Tibial artery (tissue), 4 donors: ENCODE data around the gene FRMD4A.

Experiments
- DNase-seq, 2 donors: peaks; one replicate each; pipeline ENCODE4 v3.0.0-alpha.2; 2019
- H3K27ac ChIP-seq, 2 donors: fragments of 200-600 bp; sonication (generic) in 1 of 2; 1 replicate in 1 of 2; 2 replicates in 1 of 2; pipeline ENCODE4 v1.5.1; 2018 to 2019; ENCODE audit warnings: mild to moderate bottlenecking in 1 of 2
- H3K27me3 ChIP-seq, 2 donors: fragments of 200-600 bp; sonication (generic) in 1 of 2; one replicate each; pipeline versions ENCODE4 v1.5.1 to v1.6.0; 2016 to 2019
- H3K36me3 ChIP-seq, 3 donors: fragments of 200-600 bp; sonication (generic) in 2 of 3; one replicate each; pipeline ENCODE4 v1.5.1; 2016 to 2019; ENCODE audit warnings: mild to moderate bottlenecking in 2 of 3
- H3K4me1 ChIP-seq, 4 donors: fragments of 200-600 bp; sonication (generic) in 2 of 4; 1 replicate in 3 of 4; 2 replicates in 1 of 4; pipeline ENCODE4 v1.5.1; 2016 to 2019
- H3K4me3 ChIP-seq, 2 donors: fragments of 200-600 bp; sonication (generic) in 1 of 2; 1 replicate in 1 of 2; 2 replicates in 1 of 2; pipeline ENCODE4 v1.5.1; 2018 to 2019; ENCODE audit warnings: mild to moderate bottlenecking in 2 of 2
- H3K9me3 ChIP-seq, 3 donors: fragments of 200-600 bp; sonication (generic) in 1 of 3; one replicate each; pipeline ENCODE4 v1.5.1; 2016 to 2019
- intact Hi-C: fragments of 100-400 bp; cut with DNase I; formaldehyde crosslinking; loops from one replicate; pipeline ENCODE4 v1.15.0; 2023; ENCODE audit warnings: low total_unique reads
- TF ChIP-seq, protein P1 (sequence below), 2 experiments: fragments of 200-600 bp in 1 of 2; fragments of 450-650 bp in 1 of 2; IDR thresholded peaks; one replicate each; pipeline ENCODE4 v1.5.1; 2017 to 2019; ENCODE audit warnings: antibody characterized with exemption in 2 of 2, mild to moderate bottlenecking in 1 of 2, moderate library complexity in 1 of 2

FRMD4A gene

DNA sequence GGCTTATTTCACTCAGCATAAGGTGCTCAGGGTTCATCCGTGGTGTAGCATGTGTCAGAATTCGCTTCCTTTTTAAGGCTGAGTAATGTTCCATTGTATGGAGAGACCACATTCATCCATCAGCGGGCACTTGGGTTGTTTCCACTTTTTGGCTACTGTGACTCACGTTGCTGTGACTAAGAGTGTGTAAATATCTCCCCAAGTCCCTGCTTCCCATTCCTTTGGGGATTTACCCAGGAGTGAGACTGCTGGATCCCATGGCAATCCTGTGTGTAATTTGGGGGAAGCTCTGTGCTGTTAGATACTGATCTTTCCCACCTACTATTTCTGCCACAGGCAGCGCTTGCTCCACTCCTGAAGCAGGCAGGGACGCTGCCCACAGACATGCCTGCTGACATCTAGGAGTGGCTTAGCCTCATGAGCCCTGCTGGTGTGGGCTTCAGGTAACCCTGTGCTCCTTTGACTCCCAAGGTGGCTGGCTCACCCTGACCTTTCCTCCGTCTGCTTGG, 346.0 kb downstream of the FRMD4A start:
- peak overlapping the region; percentile 29 to 55 for H3K27ac ChIP-seq
- intact Hi-C loops = no loop called here

DNA sequence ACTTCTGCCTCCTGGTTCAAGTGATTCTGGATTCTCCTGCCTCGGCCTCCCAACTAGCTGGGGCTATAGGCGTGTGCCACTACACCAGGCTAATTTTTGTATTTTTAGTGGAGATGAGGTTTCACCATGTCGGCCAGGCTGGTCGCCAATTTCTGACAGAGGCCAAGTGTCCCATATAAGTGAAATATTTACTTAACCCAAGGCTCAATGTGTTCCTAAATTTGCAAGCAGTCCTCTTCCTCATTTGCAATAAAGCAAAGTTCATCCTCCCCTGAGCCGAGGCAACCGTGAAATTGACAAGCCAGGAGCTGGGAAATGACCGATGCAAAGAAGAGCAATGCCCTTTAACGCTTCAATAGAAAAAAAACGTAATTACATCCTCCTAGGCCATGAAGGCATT, 347.7 kb downstream of the FRMD4A start:
- intact Hi-C loops = no loop called here
- peaks cover 0 to 36% (median 10%) of the 10 kb centered on the region in 4 donors for H3K4me1 ChIP-seq
- no peak overlapping the region for H3K4me3 ChIP-seq
- no peaks in the 10 kb centered on the region for H3K9me3 ChIP-seq
- peak overlapping the region; percentile 21 to 43 for H3K27ac ChIP-seq
- TF ChIP-seq, protein P1, sequence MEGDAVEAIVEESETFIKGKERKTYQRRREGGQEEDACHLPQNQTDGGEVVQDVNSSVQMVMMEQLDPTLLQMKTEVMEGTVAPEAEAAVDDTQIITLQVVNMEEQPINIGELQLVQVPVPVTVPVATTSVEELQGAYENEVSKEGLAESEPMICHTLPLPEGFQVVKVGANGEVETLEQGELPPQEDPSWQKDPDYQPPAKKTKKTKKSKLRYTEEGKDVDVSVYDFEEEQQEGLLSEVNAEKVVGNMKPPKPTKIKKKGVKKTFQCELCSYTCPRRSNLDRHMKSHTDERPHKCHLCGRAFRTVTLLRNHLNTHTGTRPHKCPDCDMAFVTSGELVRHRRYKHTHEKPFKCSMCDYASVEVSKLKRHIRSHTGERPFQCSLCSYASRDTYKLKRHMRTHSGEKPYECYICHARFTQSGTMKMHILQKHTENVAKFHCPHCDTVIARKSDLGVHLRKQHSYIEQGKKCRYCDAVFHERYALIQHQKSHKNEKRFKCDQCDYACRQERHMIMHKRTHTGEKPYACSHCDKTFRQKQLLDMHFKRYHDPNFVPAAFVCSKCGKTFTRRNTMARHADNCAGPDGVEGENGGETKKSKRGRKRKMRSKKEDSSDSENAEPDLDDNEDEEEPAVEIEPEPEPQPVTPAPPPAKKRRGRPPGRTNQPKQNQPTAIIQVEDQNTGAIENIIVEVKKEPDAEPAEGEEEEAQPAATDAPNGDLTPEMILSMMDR (IDR thresholded peaks at IDR 0.05) = no peak
- no peaks in the 10 kb centered on the region for H3K36me3 ChIP-seq
- peak in 1 of 2 donors; percentile 29 for DNase-seq
- no peaks in the 10 kb centered on the region for H3K27me3 ChIP-seq

More for the DNA sequence above, 346.0 kb downstream of the FRMD4A start:
- TF ChIP-seq, protein P1 (IDR thresholded peaks at IDR 0.05) = no peak
- H3K4me3 ChIP-seq = no peak overlapping the region
- H3K9me3 ChIP-seq = no peaks in the 10 kb centered on the region
- no peaks in the 10 kb centered on the region for H3K36me3 ChIP-seq
- no peak for DNase-seq
- H3K4me1 ChIP-seq = peaks cover 0 to 25% (median 4%) of the 10 kb centered on the region in 4 donors
- no peaks in the 10 kb centered on the region for H3K27me3 ChIP-seq

DNA sequence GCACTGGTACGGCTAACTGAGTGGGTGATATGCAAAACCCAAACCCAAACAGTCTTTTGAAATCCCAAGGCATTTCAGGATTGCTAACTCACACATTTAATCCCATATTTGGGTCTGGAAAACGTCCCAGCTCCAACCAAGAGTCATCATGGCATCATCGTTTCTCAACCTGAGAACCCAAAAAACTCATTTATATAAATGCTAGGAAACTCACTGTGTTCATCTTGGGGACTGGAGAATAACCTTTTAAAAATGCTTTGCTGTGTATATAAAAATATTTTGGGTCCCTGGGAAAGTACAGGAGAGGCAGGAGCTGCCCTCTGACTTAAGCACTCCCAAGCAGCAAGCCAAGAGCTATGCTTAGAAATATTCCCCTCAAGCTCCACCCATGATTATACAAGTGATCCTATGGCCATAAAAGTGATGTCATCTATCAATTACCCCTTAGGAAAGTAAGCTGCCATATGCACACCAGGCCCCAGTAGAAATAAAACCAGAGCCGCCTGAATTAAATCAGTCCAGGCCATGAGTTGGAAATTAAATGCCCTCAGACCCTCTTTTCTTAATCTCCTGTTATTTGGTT, 352.1 kb downstream of the FRMD4A start:
- Histone ChIP-seq H3K27me3 (no peaks in the 10 kb centered on the region), H3K4me1 (peaks cover 0 to 51% (median 16%) of the 10 kb centered on the region in 4 donors), H3K36me3 (no peaks in the 10 kb centered on the region), H3K9me3 (no peaks in the 10 kb centered on the region), H3K4me3 (no peak overlapping the region), H3K27ac (peak overlapping the region; percentile 80 to 87)
- DNase-seq = no peak
- intact Hi-C loops = no loop called here
- TF ChIP-seq, protein P1 (IDR thresholded peaks at IDR 0.05) = no peak

DNA sequence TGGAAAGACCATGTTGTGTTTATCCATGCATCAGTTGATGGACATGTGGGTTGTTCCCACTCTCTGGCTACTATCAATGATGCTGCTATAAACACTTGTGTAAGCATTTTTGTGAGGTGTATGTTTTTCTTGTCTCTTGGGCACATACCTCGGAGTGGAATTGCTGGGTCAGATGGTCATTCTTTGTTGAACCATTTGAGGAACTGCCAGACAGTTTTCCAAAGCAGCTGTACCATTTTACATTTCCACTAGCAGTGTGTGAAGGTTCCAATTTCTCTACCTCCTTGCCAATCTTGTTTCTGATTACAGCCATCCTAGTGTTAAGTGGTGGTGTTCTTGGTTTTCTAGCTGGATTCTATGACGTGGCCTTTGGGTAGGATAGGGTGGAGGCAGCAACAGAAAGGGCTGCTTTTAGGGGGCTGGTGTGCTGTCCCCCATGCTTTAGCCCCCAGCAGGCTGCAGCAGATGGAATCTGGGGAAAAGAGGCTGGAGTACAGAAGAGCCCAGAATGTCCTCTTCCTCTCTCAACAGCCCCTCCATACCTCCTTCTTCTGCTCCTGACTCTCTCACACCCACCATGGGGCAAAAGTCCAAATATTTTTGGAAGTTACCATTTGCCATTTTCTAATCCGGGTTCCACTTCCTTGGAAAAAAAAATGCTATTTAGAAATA, 352.7 kb downstream of the FRMD4A start:
- intact Hi-C loops = no loop called here

DNA sequence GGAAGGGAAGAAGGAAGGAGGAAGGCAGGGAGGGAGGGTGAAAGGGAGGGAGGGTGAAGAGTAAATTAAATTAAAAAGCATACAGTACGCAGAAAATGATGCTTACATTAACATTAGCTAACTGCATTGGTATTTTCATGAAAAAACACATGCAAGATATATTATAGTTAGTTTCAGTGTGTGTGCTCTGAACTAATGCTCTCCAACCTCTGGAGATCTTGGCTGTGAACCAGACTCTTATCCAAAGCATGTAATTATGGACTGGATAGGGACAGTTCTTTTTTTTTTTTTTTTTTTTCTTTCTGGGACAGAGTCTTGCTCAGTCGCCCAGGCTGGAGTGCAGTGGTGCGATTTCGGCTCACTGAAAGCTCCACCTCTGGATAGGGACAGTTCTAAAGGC, 357.0 kb downstream of the FRMD4A start:
- Histone ChIP-seq H3K4me1 (peaks cover 0 to 86% (median 24%) of the 10 kb centered on the region in 4 donors), H3K27ac (peak overlapping the region in 1 of 2 donors; percentile 72), H3K4me3 (no peak overlapping the region), H3K9me3 (no peaks in the 10 kb centered on the region), H3K27me3 (no peaks in the 10 kb centered on the region), H3K36me3 (no peaks in the 10 kb centered on the region)
- DNase-seq = no peak
- TF ChIP-seq, protein P1 (IDR thresholded peaks at IDR 0.05) = no peak
- intact Hi-C loops = no loop called here

More for the DNA sequence above, 352.7 kb downstream of the FRMD4A start:
- DNase-seq = no peak
- no peak overlapping the region for H3K4me3 ChIP-seq
- peak overlapping the region; percentile 80 to 87 for H3K27ac ChIP-seq
- TF ChIP-seq, protein P1 (IDR thresholded peaks at IDR 0.05) = no peak
- H3K27me3 ChIP-seq = no peaks in the 10 kb centered on the region
- H3K36me3 ChIP-seq = no peaks in the 10 kb centered on the region
- no peaks in the 10 kb centered on the region for H3K9me3 ChIP-seq
- peaks cover 0 to 55% (median 17%) of the 10 kb centered on the region in 4 donors for H3K4me1 ChIP-seq
